OCI-LY7 (cell line): ENCODE data around the gene SLN. TPM values are rescaled to one million over a fixed set of nuclear protein-coding genes. Genes with fewer than 3 reads are reported as not detected.

Experiments used
- BruUV-seq: library from RNA; stranded (reverse); fragments of 400-500 nt; replicated peaks from 2 replicates; lab custom pipeline; 2021; lab: Mats Ljungman, UMichigan
- CTCF ChIA-PET: fragments of 300-600 bp; sonication (Branson Sonifier 250); formaldehyde crosslinking; loops from one replicate; lab custom pipeline; 2022; ENCODE audit warnings: antibody characterized with exemption; ENCODE audit not compliant: unreplicated experiment; lab: Charles Lee
- POLR2A ChIA-PET: fragments of 300-600 bp; sonication (Branson Sonifier 250); formaldehyde crosslinking; loops from one replicate; lab custom pipeline; 2022; ENCODE audit warnings: antibody characterized with exemption; lab: Charles Lee
- DNase-seq: peaks from one replicate; pipeline ENCODE4 v3.0.0-alpha.2; 2015; ENCODE audit warnings: low spot score
- H2AFZ ChIP-seq: fragments of 200-600 bp; sonication (generic), shearing (Covaris generic); 2 replicates; pipeline ENCODE4 v1.6.1; 2014; ENCODE audit warnings: mild to moderate bottlenecking, antibody characterized with exemption, low read length, moderate library complexity
- H3K27ac ChIP-seq: fragments of 200-600 bp; sonication (generic); 2 replicates; pipeline ENCODE4 v1.5.1; 2014; ENCODE audit warnings: mixed run types, low read depth, mild to moderate bottlenecking, moderate library complexity, low read length, inconsistent platforms; ENCODE audit not compliant: poor library complexity, severe bottlenecking
- H3K36me3 ChIP-seq: fragments of 200-600 bp; sonication (generic); 2 replicates; pipeline ENCODE4 v1.6.1; 2014; ENCODE audit warnings: mild to moderate bottlenecking, antibody characterized with exemption, low read length, moderate library complexity, mixed read lengths; ENCODE audit not compliant: insufficient read depth
- H3K4me1 ChIP-seq: fragments of 200-600 bp; sonication (generic); 2 replicates; pipeline ENCODE4 v1.5.1; 2014; ENCODE audit warnings: mild to moderate bottlenecking, low read length; ENCODE audit not compliant: insufficient read depth, poor library complexity, severe bottlenecking
- H3K4me2 ChIP-seq: fragments of 200-600 bp; sonication (generic); 2 replicates; pipeline ENCODE4 v1.6.1; 2014; ENCODE audit warnings: mild to moderate bottlenecking, low read length
- H3K4me3 ChIP-seq: fragments of 200-600 bp; sonication (generic); 2 replicates; pipeline ENCODE4 v1.5.1; 2014; ENCODE audit warnings: mild to moderate bottlenecking, low read depth, low read length; ENCODE audit not compliant: poor library complexity, severe bottlenecking
- H3K79me2 ChIP-seq: fragments of 200-600 bp; sonication (generic); 2 replicates; pipeline ENCODE4 v1.6.1; 2016; ENCODE audit warnings: low read depth, mild to moderate bottlenecking, low read length, moderate library complexity, mixed read lengths; ENCODE audit not compliant: insufficient read depth
- H3K9me2 ChIP-seq: fragments of 200-600 bp; sonication (generic); 2 replicates; pipeline ENCODE4 v1.6.1; 2016; ENCODE audit warnings: mild to moderate bottlenecking, low read length, mixed read lengths; ENCODE audit not compliant: insufficient read depth
- H3K9me3 ChIP-seq: fragments of 200-600 bp; sonication (generic); 2 replicates; pipeline ENCODE4 v1.6.1; 2014; ENCODE audit warnings: mild to moderate bottlenecking, mixed run types, low read length, mixed read lengths
- H4K20me1 ChIP-seq: fragments of 200-600 bp; sonication (generic); 2 replicates; pipeline ENCODE4 v1.6.1; 2014; ENCODE audit warnings: mild to moderate bottlenecking, antibody characterized with exemption, low read length, moderate library complexity, mixed read lengths; ENCODE audit not compliant: insufficient read depth
- EZH2phosphoT487 ChIP-seq: fragments of 200-600 bp; sonication (generic); IDR thresholded peaks from 2 replicates; pipeline ENCODE4 v1.6.1; 2018; ENCODE audit warnings: low read depth, borderline replicate concordance, mild to moderate bottlenecking, mixed run types, antibody characterized with exemption, low read length, moderate library complexity, mixed read lengths
- intact Hi-C: fragments of 100-400 bp; cut with micrococcal nuclease; formaldehyde crosslinking; loops from one replicate; pipeline ENCODE4 v1.10.0; 2022; ENCODE audit not compliant: unreplicated experiment
- total RNA-seq, 2 experiments: library from RNA; depleted of rRNA in 1 of 2; stranded (reverse); fragments of >200 nt in 1 of 2; shearing (Covaris generic) in 1 of 2; gene quantifications; 2 replicates each; pipeline ENCODE4 v1.2.3, GENCODE V29; 2014 to 2022
- TF ChIP-seq, protein P1 (sequence below): fragments of 200-600 bp; sonication (generic); conservative IDR thresholded peaks from 2 replicates; pipeline ENCODE4 v1.5.1; 2014; ENCODE audit warnings: mild to moderate bottlenecking, antibody characterized with exemption, low read length, moderate library complexity, mixed read lengths

The SLN gene
- total RNA-seq, 2 experiments from 2014 or later, result not detected

DNA sequence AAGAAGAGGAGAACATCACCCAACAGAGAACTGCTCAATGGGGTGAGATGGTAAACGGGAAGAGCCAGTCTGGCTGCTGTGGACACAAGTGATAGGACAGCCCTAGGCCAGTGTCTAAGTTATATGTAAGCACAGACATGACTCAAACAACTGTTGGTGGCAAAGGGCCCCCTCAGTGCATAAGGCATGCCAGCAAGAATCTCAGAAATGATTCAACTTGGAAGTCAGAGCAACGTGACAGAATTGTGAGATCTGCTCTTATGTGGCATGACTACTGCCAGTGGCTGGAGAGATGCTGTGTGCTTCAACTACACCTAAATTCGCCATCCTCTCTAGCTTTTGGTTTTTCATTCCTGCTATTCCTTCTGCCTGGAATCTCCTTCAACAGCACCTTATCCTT, 7.4 kb downstream of the SLN start:
- POLR2A ChIA-PET, result no interaction called here
- no peak overlapping the region for H3K4me2 ChIP-seq
- no peak overlapping the region for H3K27ac ChIP-seq
- no peaks in the 10 kb centered on the region for H3K9me3 ChIP-seq
- DNase-seq, result no peak
- no peak overlapping the region for H3K4me3 ChIP-seq
- H3K9me2 ChIP-seq, result no peaks in the 10 kb centered on the region
- no peaks in the 10 kb centered on the region for H3K4me1 ChIP-seq
- no peaks in the 10 kb centered on the region for H3K36me3 ChIP-seq
- H4K20me1 ChIP-seq, result no peaks in the 10 kb centered on the region
- CTCF ChIA-PET, result no interaction called here
- no peak overlapping the region for H2AFZ ChIP-seq
- no peaks in the 10 kb centered on the region for H3K79me2 ChIP-seq
- no peak for TF ChIP-seq EZH2phosphoT487
- TF ChIP-seq, protein P1, sequence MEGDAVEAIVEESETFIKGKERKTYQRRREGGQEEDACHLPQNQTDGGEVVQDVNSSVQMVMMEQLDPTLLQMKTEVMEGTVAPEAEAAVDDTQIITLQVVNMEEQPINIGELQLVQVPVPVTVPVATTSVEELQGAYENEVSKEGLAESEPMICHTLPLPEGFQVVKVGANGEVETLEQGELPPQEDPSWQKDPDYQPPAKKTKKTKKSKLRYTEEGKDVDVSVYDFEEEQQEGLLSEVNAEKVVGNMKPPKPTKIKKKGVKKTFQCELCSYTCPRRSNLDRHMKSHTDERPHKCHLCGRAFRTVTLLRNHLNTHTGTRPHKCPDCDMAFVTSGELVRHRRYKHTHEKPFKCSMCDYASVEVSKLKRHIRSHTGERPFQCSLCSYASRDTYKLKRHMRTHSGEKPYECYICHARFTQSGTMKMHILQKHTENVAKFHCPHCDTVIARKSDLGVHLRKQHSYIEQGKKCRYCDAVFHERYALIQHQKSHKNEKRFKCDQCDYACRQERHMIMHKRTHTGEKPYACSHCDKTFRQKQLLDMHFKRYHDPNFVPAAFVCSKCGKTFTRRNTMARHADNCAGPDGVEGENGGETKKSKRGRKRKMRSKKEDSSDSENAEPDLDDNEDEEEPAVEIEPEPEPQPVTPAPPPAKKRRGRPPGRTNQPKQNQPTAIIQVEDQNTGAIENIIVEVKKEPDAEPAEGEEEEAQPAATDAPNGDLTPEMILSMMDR, result no peak
- no TSS peak for BruUV-seq
- intact Hi-C loops, result no loop called here

DNA sequence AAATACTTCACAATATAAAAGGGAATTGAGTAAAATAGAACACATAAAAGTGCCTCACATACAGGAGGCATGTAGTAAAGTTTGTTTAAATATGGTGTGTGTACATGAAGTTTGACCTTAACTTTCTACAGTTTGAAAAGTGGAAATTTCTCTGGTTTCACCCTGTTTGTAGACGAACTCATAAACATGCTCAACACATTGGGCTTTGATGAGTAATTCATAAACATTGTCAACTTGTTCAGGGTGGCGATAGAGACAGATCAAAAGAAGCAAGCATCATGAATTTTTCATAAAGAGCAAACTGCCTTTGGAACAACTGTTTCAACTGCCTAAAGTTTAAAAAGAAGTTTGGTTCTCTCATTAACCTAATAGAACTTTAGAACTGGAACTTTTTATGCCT, 9.1 kb downstream of the SLN start:
- Histone ChIP-seq H3K4me2 (no peak overlapping the region), H3K9me2 (no peaks in the 10 kb centered on the region), H3K4me3 (no peak overlapping the region), H3K36me3 (no peaks in the 10 kb centered on the region), H2AFZ (no peak overlapping the region), H3K79me2 (no peaks in the 10 kb centered on the region), H3K27ac (no peak overlapping the region), H3K9me3 (no peaks in the 10 kb centered on the region), H4K20me1 (no peaks in the 10 kb centered on the region), H3K4me1 (no peaks in the 10 kb centered on the region)
- TF ChIP-seq, protein P1, result no peak
- TF ChIP-seq EZH2phosphoT487, result no peak
- ChIA-PET POLR2A (interaction anchor here (0.5 to 0.7 kb wide), 2 partner anchors 130 to 1632 kb away, joined by 3 read pairs; no protein-coding TSS in a partner anchor), CTCF (no interaction called here)
- intact Hi-C loops, result no loop called here
- DNase-seq, result no peak
- no TSS peak for BruUV-seq

DNA sequence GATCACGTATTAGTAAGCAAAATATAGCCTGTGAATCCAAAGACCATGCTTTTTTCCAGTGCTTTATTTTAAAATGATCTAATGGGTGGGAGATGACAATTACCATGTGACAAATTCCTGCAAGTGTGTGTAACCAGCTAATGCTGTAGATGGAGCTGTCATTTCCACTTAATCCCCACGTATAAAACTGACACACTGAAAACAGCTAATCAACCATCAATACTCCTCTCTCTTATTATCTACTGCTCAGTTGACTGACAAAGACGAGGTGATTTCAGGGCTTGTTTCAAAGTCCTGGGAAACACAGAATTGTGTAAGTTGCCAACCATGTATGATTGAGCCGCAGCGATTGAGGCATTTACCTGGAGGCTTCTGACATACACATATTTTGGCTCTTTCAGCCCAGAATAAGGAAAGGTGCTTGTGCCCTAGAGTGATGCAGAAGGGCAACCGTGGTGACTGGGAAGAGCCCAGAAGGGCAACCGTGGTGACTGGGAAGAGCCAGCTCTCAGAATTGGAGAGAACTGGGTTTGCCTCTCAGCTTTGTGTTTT, 9.7 kb downstream of the SLN start:
- Histone ChIP-seq H3K4me3 (no peak overlapping the region), H3K9me3 (no peaks in the 10 kb centered on the region), H3K4me2 (no peak overlapping the region), H4K20me1 (no peaks in the 10 kb centered on the region), H3K79me2 (no peaks in the 10 kb centered on the region), H3K27ac (no peak overlapping the region), H3K9me2 (no peaks in the 10 kb centered on the region), H2AFZ (no peak overlapping the region), H3K4me1 (no peaks in the 10 kb centered on the region), H3K36me3 (no peaks in the 10 kb centered on the region)
- DNase-seq, result no peak
- ChIA-PET POLR2A (interaction anchor here (0.6 to 0.7 kb wide), 2 partner anchors 396 to 1631 kb away, joined by 3 read pairs; no protein-coding TSS in a partner anchor), CTCF (no interaction called here)
- TF ChIP-seq EZH2phosphoT487, result no peak
- TF ChIP-seq, protein P1, result no peak
- no TSS peak for BruUV-seq
- intact Hi-C loops, result no loop called here
